IPS DF 4.7 (cell line): ENCODE results near the gene MAIP1.

Source experiments
- DNase-seq: peaks from one replicate; pipeline ENCODE4 v3.0.0-alpha.2; 2013; ENCODE audit warnings: low spot score; ENCODE audit errors: extremely low read depth

The MAIP1 gene

GRCh38 chr2:199988151-199988550, 32.8 kb downstream of the MAIP1 start:
- no peak for DNase-seq

GRCh38 chr2:199989822-199990221, 34.4 kb downstream of the MAIP1 start:
- DNase-seq = no peak

GRCh38 chr2:199991691-199992090, 36.3 kb downstream of the MAIP1 start:
- DNase-seq = no peak

- no peak for DNase-seq
These were observed 36.9 kb downstream of the MAIP1 start for GRCh38 chr2:199992296-199992695.

- no peak for DNase-seq
These were observed 39.0 kb downstream of the MAIP1 start for GRCh38 chr2:199994371-199994770.

GRCh38 chr2:199994896-199995295, 39.5 kb downstream of the MAIP1 start:
- no peak for DNase-seq

- no peak for DNase-seq
These were observed 41.9 kb downstream of the MAIP1 start for GRCh38 chr2:199997296-199997695.

- DNase-seq = no peak
These were observed 43.8 kb downstream of the MAIP1 start for GRCh38 chr2:199999166-199999565.

GRCh38 chr2:200000444-200001163, 45.2 kb downstream of the MAIP1 start:
- DNase-seq = no peak

- DNase-seq = no peak
These were observed 48.1 kb downstream of the MAIP1 start for GRCh38 chr2:200003444-200003843.

- no peak for DNase-seq
These were observed 50.3 kb downstream of the MAIP1 start for GRCh38 chr2:200005675-200006074.

GRCh38 chr2:200007306-200007705, 51.9 kb downstream of the MAIP1 start:
- DNase-seq = no peak

- no peak for DNase-seq
These were observed 57.0 kb downstream of the MAIP1 start for GRCh38 chr2:200012401-200012800.
